Activated T-helper 2 cell treated with anti-CD3 and anti-CD28 coated beads, Interferon-gamma antibody, Interleukin-2, Interleukin-4, amounts not matched to agents 10 μg/mL and 5 μg/mL and 100 μg/mL, durations not matched to agents 14 hours and 24 hours and 36 hours (primary cell): Measurements from ENCODE around the gene SLC16A9. TPM values are rescaled to one million over a fixed set of nuclear protein-coding genes. Genes with fewer than 3 reads are reported as not detected.

Experiments used
- DNase-seq: peaks from one replicate; pipeline ENCODE4 v3.0.0; 2021; ENCODE audit warnings: low spot score
- H3K27ac Mint-ChIP-seq: one replicate; pipeline ENCODE4 v1.8.0; 2021; ENCODE audit warnings: mixed read lengths
- H3K27me3 Mint-ChIP-seq: one replicate; pipeline ENCODE4 v1.8.0; 2021; ENCODE audit warnings: low read depth, mixed read lengths
- H3K36me3 Mint-ChIP-seq: one replicate; pipeline ENCODE4 v1.8.0; 2021; ENCODE audit warnings: low read depth, mixed read lengths
- H3K4me1 Mint-ChIP-seq: one replicate; pipeline ENCODE4 v1.8.0; 2021; ENCODE audit warnings: low read depth, mixed read lengths
- H3K4me3 Mint-ChIP-seq: one replicate; pipeline ENCODE4 v1.8.0; 2021; ENCODE audit warnings: low read depth, mild to moderate bottlenecking, moderate library complexity, mixed read lengths
- H3K9me3 Mint-ChIP-seq: one replicate; pipeline ENCODE4 v1.8.0; 2021; ENCODE audit warnings: mixed read lengths
- intact Hi-C: fragments of 100-400 bp; cut with micrococcal nuclease; formaldehyde crosslinking; loops from one replicate; pipeline ENCODE4 v1.15.1; 2023
- total RNA-seq: library from RNA; stranded (reverse); gene quantifications from 2 replicates; pipeline ENCODE4 v1.2.3, GENCODE V29; 2022

Gene SLC16A9
- total RNA-seq, 1 donor from 2014 or later, result 1.9 TPM

DNA sequence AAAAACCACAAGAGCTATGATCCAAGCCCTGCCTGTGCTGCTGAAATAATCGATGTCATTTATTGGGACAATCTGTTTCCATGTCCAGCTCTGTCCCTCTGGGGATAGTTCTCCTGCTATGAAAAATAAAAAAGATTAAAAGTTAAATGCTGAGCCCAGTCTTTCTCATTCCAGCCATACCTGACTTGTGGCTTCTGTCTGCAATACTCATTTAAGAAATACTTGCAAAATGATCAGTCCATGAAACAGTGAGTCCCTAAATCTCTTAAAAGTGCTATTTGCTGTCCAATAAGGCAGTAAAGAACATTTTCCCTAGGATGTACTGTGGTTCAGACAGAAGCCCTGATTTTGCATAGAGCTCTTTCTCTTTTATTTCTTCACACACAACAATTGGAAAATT lies 91.7 kb downstream of the SLC16A9 start:
- Mint-ChIP-seq H3K4me3 (no peak overlapping the region), H3K27me3 (peaks cover 12% of the 10 kb centered on the region), H3K36me3 (no peaks in the 10 kb centered on the region), H3K27ac (no peak overlapping the region), H3K4me1 (no peaks in the 10 kb centered on the region), H3K9me3 (no peaks in the 10 kb centered on the region)
- intact Hi-C loops, result no loop called here
- no peak for DNase-seq

DNA sequence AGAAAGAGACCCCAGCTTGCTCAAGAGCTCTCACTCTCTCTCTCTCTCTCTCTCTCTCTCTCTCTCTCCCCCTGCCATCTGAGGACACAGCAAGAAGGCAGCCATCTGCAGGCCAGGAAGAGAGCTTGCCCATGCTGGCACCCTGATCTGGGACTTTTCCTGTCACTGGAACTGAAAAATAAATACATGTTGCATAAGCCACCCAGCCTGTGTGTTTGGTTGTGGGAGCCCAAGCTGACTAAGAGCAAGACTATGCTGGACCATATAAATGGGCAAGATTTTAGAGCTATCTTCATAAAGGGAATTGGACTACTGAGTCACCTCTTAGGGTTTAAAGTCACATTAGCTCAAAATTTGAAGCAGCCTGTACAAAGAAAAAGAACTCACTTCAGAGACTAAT lies 98.6 kb downstream of the SLC16A9 start:
- H3K9me3 Mint-ChIP-seq, result no peaks in the 10 kb centered on the region
- intact Hi-C loops, result no loop called here
- peaks cover 6% of the 10 kb centered on the region for H3K27me3 Mint-ChIP-seq
- no peak overlapping the region for H3K27ac Mint-ChIP-seq
- no peaks in the 10 kb centered on the region for H3K4me1 Mint-ChIP-seq
- no peak overlapping the region for H3K4me3 Mint-ChIP-seq
- no peaks in the 10 kb centered on the region for H3K36me3 Mint-ChIP-seq
- no peak for DNase-seq

DNA sequence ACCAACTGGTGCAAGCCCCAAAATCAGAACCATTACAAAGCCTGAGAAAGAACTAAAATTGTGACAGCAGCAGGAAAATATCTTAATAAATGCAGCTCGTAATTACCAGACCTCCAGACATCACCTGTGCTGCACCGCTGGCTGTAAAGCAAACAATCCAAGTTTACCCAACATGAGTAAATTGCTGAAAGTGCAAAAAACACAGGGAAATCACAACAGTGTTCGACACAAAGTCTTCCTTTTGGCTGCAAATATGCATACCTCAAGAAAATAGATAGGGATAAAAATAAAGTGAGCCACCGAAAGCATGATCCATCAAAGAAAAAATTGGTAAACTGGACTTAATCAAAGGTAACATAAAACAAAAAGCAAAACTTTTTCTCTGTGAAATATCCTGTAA lies 101.7 kb downstream of the SLC16A9 start:
- Mint-ChIP-seq H3K9me3 (no peaks in the 10 kb centered on the region), H3K4me1 (no peaks in the 10 kb centered on the region), H3K36me3 (no peaks in the 10 kb centered on the region), H3K27ac (no peak overlapping the region), H3K4me3 (no peak overlapping the region), H3K27me3 (peaks cover 6% of the 10 kb centered on the region)
- no peak for DNase-seq
- intact Hi-C loops, result no loop called here

DNA sequence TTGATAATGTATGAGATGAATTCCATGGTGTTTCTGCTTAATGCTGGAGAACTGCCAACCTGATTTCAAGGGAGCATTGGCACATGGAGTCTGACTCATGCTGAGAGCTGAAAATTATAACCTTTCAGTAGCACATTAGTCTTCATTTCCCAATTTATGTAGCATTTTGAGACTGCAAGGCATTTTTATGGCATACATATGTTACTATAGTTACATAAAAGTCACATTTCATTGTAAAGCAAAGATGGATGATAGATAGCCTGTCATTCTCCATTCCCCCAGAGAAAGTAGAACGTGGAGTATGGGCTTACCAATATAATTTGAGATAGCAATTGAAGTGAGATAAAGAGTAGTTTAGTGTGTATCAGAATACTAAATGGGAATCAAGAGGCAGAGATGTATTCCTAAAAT lies 103.1 kb downstream of the SLC16A9 start:
- DNase-seq, result no peak
- Mint-ChIP-seq H3K4me3 (no peak overlapping the region), H3K9me3 (no peaks in the 10 kb centered on the region), H3K36me3 (no peaks in the 10 kb centered on the region), H3K27me3 (peaks cover 6% of the 10 kb centered on the region), H3K4me1 (no peaks in the 10 kb centered on the region), H3K27ac (no peak overlapping the region)
- intact Hi-C loops, result no loop called here

DNA sequence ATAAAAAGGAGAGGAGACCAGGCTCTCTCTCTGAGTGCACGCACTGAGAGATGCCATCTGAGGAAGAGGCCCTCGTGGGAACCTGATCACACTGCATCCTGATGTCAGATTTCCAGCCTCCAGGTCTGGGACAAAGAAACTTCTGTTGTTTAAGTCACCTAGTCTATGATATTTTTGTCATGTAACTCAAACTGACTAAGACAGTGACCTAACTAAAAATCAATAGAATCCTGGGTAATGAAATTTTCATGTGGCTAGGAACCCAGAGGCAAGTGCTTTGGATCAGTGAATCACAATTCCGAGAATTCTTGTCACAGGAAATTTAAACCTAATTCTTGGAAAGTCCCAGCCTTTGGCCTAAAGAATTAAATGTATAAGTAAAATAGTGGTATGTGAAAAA lies 107.7 kb downstream of the SLC16A9 start:
- intact Hi-C loops, result no loop called here
- H3K4me3 Mint-ChIP-seq, result no peak overlapping the region
- H3K27me3 Mint-ChIP-seq, result peaks cover 4% of the 10 kb centered on the region

More for the DNA sequence above, 107.7 kb downstream of the SLC16A9 start:
- Mint-ChIP-seq H3K27ac (no peak overlapping the region), H3K4me1 (no peaks in the 10 kb centered on the region), H3K9me3 (no peaks in the 10 kb centered on the region), H3K36me3 (no peaks in the 10 kb centered on the region)
- no peak for DNase-seq

Other genes starting within 250 kb of the SLC16A9 start
- not detected in 2 replicates for gene MRLN, start 43.6 kb upstream of the SLC16A9 start, total RNA-seq
- gene CCDC6, start 196.7 kb upstream of the SLC16A9 start, total RNA-seq, result 61.5 and 63.1 TPM in 2 replicates